Cerebellar nuclear complex (tissue), 1 donor: ENCODE measurements around the gene ISYNA1.

Experiments
- DNase-seq, 2 experiments: peaks; one replicate each; lab custom pipeline; 2025; lab: John Stamatoyannopoulos, UW

Gene ISYNA1

GRCh38 chr19:18467978-18468377 lies 30.0 kb upstream of the ISYNA1 start:
- DNase-seq, result no peak

- no peak for DNase-seq
These were observed 28.4 kb upstream of the ISYNA1 start for GRCh38 chr19:18466354-18466753.

- DNase-seq, result no peak
These were observed 28.0 kb upstream of the ISYNA1 start for GRCh38 chr19:18465964-18466339.

- DNase-seq, result no peak
These were observed 27.5 kb upstream of the ISYNA1 start for GRCh38 chr19:18465214-18465963.

GRCh38 chr19:18464646-18465045 lies 26.7 kb upstream of the ISYNA1 start:
- DNase-seq, result peak in 1 of 2 experiments; percentile 71

- no peak for DNase-seq
These were observed 23.5 kb upstream of the ISYNA1 start for GRCh38 chr19:18461471-18461870.

- DNase-seq, result no peak
These were observed 23.0 kb upstream of the ISYNA1 start for GRCh38 chr19:18460900-18461299.

- DNase-seq, result no peak
These were observed 19.8 kb upstream of the ISYNA1 start for GRCh38 chr19:18457483-18458331.

- DNase-seq, result no peak
These were observed 19.0 kb upstream of the ISYNA1 start for GRCh38 chr19:18456974-18457373.

GRCh38 chr19:18456279-18456678 lies 18.3 kb upstream of the ISYNA1 start:
- no peak for DNase-seq

- no peak for DNase-seq
These were observed 15.5 kb upstream of the ISYNA1 start for GRCh38 chr19:18453269-18454024.

- DNase-seq, result no peak
These were observed 14.5 kb upstream of the ISYNA1 start for GRCh38 chr19:18452386-18452785.

- peak in 1 of 2 experiments; percentile 39 for DNase-seq
These were observed 13.3 kb upstream of the ISYNA1 start for GRCh38 chr19:18450931-18451836.

- no peak for DNase-seq
These were observed 12.3 kb upstream of the ISYNA1 start for GRCh38 chr19:18450021-18450930.

- no peak for DNase-seq
These were observed 11.6 kb upstream of the ISYNA1 start for GRCh38 chr19:18449552-18449951.

- DNase-seq, result no peak
These were observed 9.0 kb upstream of the ISYNA1 start for GRCh38 chr19:18446811-18447359.

- no peak for DNase-seq
These were observed 8.3 kb upstream of the ISYNA1 start for GRCh38 chr19:18446145-18446810.

- no peak for DNase-seq
These were observed 7.5 kb upstream of the ISYNA1 start for GRCh38 chr19:18445262-18445948.

- DNase-seq, result no peak
These were observed 6.6 kb upstream of the ISYNA1 start for GRCh38 chr19:18444513-18444912.
